GM13976 (cell line): Measurements from ENCODE around the gene RSAD1.

Experiments used
- DNase-seq: peaks from one replicate; pipeline ENCODE4 v3.0.0; 2012; ENCODE audit warnings: low spot score
- in situ Hi-C: fragments of 300-500 bp; cut with MboI; formaldehyde crosslinking; loops from one replicate; pipeline ENCODE4 v1.12.0; 2022; ENCODE audit warnings: low sequenced_read_pairs, mixed read lengths, inconsistent platforms; ENCODE audit not compliant: unreplicated experiment
- TF ChIP-seq, protein P1 (sequence below): IDR thresholded peaks from 2 replicates; pipeline ENCODE4 v1.5.1; 2012; ENCODE audit warnings: borderline replicate concordance, mild to moderate bottlenecking; ENCODE audit not compliant: insufficient read depth; ENCODE audit errors: extremely low read depth, missing control alignments, control extremely low read depth

RSAD1 gene

DNA sequence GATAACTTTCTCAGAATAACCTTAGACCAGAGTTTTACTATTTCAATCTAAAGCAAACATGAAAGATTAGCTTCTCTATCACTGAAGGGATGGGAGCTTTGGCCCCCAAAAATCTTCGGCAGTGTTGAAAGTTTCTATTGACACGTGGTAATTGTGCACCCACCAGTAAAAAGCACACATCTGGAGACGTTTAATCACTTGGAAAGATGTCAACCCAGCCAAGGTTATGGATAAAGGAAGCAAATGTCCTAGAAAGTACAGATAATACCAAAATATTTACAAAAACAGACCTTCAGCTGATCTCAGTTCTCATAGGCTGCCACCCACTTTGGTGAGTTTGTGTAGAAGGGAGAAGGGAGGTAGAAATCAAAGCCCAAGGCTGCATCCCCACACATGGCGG, 34.8 kb downstream of the RSAD1 start:
- in situ Hi-C loops = no loop called here
- DNase-seq = no peak
- TF ChIP-seq, protein P1, sequence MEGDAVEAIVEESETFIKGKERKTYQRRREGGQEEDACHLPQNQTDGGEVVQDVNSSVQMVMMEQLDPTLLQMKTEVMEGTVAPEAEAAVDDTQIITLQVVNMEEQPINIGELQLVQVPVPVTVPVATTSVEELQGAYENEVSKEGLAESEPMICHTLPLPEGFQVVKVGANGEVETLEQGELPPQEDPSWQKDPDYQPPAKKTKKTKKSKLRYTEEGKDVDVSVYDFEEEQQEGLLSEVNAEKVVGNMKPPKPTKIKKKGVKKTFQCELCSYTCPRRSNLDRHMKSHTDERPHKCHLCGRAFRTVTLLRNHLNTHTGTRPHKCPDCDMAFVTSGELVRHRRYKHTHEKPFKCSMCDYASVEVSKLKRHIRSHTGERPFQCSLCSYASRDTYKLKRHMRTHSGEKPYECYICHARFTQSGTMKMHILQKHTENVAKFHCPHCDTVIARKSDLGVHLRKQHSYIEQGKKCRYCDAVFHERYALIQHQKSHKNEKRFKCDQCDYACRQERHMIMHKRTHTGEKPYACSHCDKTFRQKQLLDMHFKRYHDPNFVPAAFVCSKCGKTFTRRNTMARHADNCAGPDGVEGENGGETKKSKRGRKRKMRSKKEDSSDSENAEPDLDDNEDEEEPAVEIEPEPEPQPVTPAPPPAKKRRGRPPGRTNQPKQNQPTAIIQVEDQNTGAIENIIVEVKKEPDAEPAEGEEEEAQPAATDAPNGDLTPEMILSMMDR = no peak

DNA sequence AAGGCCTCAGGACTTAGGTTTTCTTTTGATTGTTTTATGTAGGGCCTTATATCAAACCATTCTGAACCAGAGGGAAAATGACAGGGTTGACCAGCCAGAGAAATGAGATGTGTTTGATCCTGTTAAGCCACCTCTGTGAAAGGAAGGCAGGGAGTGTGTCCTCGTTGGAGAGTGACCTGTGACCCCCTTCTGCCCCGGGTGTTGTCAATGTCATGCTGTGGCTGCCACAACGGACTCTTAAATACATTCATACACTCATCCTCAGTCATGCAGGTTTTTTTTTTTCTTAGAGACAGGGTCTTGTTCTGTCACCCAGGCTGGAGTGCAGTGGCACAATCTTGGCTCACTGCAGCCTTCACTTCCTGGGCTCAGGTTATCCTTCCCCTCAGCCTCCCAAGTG, 35.7 kb downstream of the RSAD1 start:
- in situ Hi-C loops = no loop called here

DNA sequence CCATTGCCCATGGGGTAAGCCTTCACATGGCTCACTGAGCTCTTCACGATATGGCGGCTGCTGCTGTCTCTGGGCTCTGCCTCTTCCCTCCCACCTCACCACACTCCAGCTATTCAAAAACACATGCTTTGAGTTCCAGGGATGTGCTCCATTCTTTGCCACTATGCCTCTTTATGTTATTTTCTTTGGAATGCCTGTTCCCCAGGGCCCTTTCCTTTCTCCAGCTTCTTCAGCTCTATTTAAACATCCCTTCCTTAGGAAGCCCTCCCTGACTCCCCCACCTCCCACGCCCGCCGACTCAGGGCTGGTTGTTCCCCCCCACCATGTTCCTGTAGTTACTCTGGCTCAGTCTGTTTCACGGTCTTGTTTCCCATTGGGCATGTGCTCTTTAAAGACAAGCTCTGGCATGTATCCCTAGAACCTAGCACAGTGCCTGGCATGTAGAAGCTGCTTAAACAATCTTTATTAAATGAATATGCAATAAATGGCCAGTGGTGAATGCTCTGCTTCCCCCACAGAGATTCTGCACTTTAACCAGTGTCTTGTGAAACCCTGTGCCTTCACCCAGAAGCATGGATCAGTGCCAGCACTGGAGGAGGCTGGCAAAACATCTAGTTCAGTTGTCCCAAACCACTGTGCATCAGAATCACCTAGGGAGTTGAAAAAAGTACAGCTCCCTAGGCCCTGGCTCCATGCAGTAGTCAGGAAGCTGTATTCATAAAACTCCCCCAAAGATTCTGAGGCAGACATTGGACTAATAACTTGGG, 36.5 kb downstream of the RSAD1 start:
- DNase-seq = no peak
- TF ChIP-seq, protein P1 = no peak
- in situ Hi-C loops = no loop called here

More for the DNA sequence above, 35.7 kb downstream of the RSAD1 start:
- TF ChIP-seq, protein P1 = no peak
- DNase-seq = no peak

- no peak for DNase-seq
- in situ Hi-C loops = no loop called here
- TF ChIP-seq, protein P1 = no peak
Observed at GRCh38 chr17:50517011-50517410, 38.4 kb downstream of the RSAD1 start.

DNA sequence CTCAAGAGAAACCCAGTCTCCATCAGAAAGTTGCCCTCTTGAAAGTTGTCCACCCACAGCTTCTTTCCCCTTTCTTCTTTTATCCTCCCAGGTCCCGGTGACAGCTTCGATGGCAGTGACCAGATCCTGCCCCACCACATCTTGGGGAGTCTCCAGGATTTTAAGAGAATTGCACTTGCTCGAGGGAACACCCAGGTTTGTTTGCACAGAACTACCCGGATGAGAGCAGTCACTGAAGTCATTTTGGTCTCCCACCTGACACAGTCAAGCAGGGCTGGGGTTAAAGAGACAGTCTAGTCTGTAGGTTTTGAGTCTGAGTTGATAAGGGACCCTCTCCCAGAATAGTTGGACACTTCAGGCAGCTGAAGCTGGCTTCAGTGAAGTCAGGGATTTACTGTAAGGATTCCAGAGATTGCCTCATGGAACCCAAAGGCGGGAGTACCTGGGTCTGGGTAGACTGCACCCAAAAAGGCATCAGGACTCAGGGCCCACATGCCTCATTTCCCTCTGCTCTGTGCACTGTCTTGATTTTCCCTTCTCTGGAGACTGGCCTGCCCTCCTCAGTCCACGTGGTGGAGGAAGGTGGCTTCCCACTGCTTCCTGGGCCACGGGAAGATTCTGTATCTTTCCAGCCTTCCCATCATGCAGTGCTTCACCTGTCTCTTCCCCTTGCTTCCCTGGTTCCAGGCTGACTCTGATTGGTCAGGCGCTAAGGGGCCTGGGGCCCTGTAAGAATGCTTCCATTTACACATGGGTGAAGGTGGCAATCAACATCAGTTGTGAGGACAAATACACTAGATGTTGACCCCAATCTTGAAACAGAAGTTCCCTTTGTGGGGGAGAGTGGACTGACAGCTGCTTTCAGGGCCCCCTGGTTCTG, 39.1 kb downstream of the RSAD1 start:
- TF ChIP-seq, protein P1 = no peak
- in situ Hi-C loops = no loop called here
- DNase-seq = no peak

GRCh38 chr17:50518384-50519023, 39.8 kb downstream of the RSAD1 start:
- DNase-seq = no peak
- TF ChIP-seq, protein P1 = no peak
- in situ Hi-C loops = no loop called here
